ENCODE measurements around the gene SETBP1. TPM values are rescaled to one million over a fixed set of nuclear protein-coding genes. Genes with fewer than 3 reads are reported as not detected.

The SETBP1 gene
- total and polyA plus RNA-seq, 2 of the 13 experiments (the other 11 are each of a cell fraction or from before 2014, with no cell fraction given): 0.18 to 0.65 TPM

DNA sequence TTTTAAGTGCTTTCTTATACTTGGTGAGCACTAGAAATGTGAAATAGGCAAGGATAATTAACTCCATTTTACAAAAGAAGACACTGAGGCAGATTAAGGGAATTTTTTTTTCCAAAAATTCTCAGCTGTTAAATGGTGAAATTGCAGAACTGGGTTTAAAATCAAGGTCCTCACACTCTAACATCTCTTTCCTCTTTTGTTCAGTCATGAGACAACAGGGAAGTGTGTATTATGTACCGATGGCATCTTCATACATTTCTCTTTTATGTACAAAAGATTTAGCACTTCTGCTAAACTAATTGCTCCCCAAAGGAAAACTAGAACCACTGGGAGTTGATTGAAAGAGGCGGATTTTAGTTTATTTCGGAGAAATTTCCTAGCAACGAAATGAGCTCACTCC, 203.0 kb downstream of the SETBP1 start:
- no peaks in the 10 kb centered on the region for H3K4me1 ChIP-seq (ENCODE audit: insufficient read depth, low read length)
- no peak overlapping the region for H3K4me2 ChIP-seq (ENCODE audit: low read depth, low read length)
- H3K27me3 ChIP-seq (ENCODE audit: control insufficient read depth in 1 of 2, insufficient read depth in 2 of 2, low read length in 2 of 2): no peaks in the 10 kb centered on the region
- in situ Hi-C loops (cut with HindIII; ENCODE audit: extremely low pct_ligation_motif_present, low pct_unique_long_range_greater_than_20kb): no loop called here
- DNase-seq (ENCODE audit: low spot score): no peak
- no peak overlapping the region for H3K4me3 ChIP-seq (replicated peaks in 1 of 3; ENCODE audit: insufficient read depth in 1 of 3, low read depth in 2 of 3, low read length in 3 of 3)
- H3K79me2 ChIP-seq (ENCODE audit: insufficient read depth, low read length): no peaks in the 10 kb centered on the region
- no peak overlapping the region for H3K9ac ChIP-seq (ENCODE audit: insufficient read depth, low read depth, low read length)
- no peaks in the 10 kb centered on the region for H3K9me3 ChIP-seq (ENCODE audit: low read length)
- BruUV-seq (replicated peaks): no TSS peak
- H3K36me3 ChIP-seq (replicated peaks in 1 of 2; ENCODE audit: control insufficient read depth in 1 of 2, insufficient read depth in 2 of 2, low read length in 2 of 2): no peaks in the 10 kb centered on the region
- no peak overlapping the region for H2AFZ ChIP-seq (ENCODE audit: low read length)
- intact Hi-C loops (cut with micrococcal nuclease; ENCODE audit: unreplicated experiment): no loop called here
- WGBS (ENCODE audit: low lambda C conversion rate): 39% methylated on average over 4 of the region's 4 CpGs
- ChIA-PET CTCF (ENCODE audit: low intra/inter-chr PET ratio, low total read pairs) (no interaction called here), POLR2A (no interaction called here)
- no peak overlapping the region for H3K27ac ChIP-seq (ENCODE audit: extremely low read length, insufficient read depth, low read length)
- no peak for FAIRE-seq
- ATAC-seq: no peak
- TF ChIP-seq, protein P1, sequence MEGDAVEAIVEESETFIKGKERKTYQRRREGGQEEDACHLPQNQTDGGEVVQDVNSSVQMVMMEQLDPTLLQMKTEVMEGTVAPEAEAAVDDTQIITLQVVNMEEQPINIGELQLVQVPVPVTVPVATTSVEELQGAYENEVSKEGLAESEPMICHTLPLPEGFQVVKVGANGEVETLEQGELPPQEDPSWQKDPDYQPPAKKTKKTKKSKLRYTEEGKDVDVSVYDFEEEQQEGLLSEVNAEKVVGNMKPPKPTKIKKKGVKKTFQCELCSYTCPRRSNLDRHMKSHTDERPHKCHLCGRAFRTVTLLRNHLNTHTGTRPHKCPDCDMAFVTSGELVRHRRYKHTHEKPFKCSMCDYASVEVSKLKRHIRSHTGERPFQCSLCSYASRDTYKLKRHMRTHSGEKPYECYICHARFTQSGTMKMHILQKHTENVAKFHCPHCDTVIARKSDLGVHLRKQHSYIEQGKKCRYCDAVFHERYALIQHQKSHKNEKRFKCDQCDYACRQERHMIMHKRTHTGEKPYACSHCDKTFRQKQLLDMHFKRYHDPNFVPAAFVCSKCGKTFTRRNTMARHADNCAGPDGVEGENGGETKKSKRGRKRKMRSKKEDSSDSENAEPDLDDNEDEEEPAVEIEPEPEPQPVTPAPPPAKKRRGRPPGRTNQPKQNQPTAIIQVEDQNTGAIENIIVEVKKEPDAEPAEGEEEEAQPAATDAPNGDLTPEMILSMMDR (CRISPR knock-in tag; IDR thresholded peaks at IDR 0.05): no peak
- TF ChIP-seq ZNF33A (CRISPR knock-in tag; IDR thresholded peaks at IDR 0.05; ENCODE audit: borderline replicate concordance) (no peak), GPN1 (CRISPR knock-in tag; IDR thresholded peaks at IDR 0.05; ENCODE audit: borderline replicate concordance) (no peak)
- H4K20me1 ChIP-seq (ENCODE audit: insufficient read depth, low read length): no peaks in the 10 kb centered on the region

DNA sequence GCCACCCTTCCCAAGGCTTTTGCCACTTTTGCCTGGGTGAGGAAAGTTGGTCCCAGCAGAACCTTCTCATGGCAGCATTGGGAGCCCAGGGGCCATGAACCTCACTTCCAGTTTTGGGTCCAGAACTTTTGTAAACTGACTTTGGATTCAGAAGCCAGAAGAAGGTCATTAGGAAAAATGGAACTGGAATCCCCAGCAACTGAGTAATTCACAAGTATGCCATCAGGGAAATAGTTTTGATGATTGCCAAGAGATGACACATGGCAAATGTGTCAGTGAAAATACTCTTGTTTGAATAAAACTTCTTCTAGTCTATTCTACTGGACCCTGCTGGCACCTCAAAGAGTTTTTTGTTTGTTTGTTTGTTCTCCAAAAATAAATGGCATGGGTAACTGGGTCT, 203.7 kb downstream of the SETBP1 start:
- ChIA-PET CTCF (ENCODE audit: low intra/inter-chr PET ratio, low total read pairs) (no interaction called here), POLR2A (no interaction called here)
- Histone ChIP-seq H3K36me3 (replicated peaks in 1 of 2; ENCODE audit: control insufficient read depth in 1 of 2, insufficient read depth in 2 of 2, low read length in 2 of 2) (no peaks in the 10 kb centered on the region), H3K4me1 (ENCODE audit: insufficient read depth, low read length) (no peaks in the 10 kb centered on the region), H3K9ac (ENCODE audit: insufficient read depth, low read depth, low read length) (no peak overlapping the region), H3K4me3 (replicated peaks in 1 of 3; ENCODE audit: insufficient read depth in 1 of 3, low read depth in 2 of 3, low read length in 3 of 3) (no peak overlapping the region), H3K27me3 (ENCODE audit: control insufficient read depth in 1 of 2, insufficient read depth in 2 of 2, low read length in 2 of 2) (no peaks in the 10 kb centered on the region), H3K4me2 (ENCODE audit: low read depth, low read length) (no peak overlapping the region), H3K79me2 (ENCODE audit: insufficient read depth, low read length) (no peaks in the 10 kb centered on the region), H4K20me1 (ENCODE audit: insufficient read depth, low read length) (no peaks in the 10 kb centered on the region), H3K27ac (ENCODE audit: extremely low read length, insufficient read depth, low read length) (no peak overlapping the region), H3K9me3 (ENCODE audit: low read length) (no peaks in the 10 kb centered on the region), H2AFZ (ENCODE audit: low read length) (no peak overlapping the region)
- intact Hi-C loops (cut with micrococcal nuclease; ENCODE audit: unreplicated experiment): no loop called here
- TF ChIP-seq, protein P2, sequence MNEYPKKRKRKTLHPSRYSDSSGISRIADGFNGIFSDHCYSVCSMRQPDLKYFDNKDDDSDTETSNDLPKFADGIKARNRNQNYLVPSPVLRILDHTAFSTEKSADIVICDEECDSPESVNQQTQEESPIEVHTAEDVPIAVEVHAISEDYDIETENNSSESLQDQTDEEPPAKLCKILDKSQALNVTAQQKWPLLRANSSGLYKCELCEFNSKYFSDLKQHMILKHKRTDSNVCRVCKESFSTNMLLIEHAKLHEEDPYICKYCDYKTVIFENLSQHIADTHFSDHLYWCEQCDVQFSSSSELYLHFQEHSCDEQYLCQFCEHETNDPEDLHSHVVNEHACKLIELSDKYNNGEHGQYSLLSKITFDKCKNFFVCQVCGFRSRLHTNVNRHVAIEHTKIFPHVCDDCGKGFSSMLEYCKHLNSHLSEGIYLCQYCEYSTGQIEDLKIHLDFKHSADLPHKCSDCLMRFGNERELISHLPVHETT (CRISPR knock-in tag; conservative IDR thresholded peaks at IDR 0.05): no peak
- TF ChIP-seq ZNF24 (IDR thresholded peaks at IDR 0.05) (no peak), GTF3A (CRISPR knock-in tag; conservative IDR thresholded peaks at IDR 0.05) (no peak), CBFB (CRISPR knock-in tag; IDR thresholded peaks at IDR 0.05) (no peak), FOXM1 (CRISPR knock-in tag; IDR thresholded peaks at IDR 0.05) (no peak), ZNF468 (CRISPR knock-in tag; IDR thresholded peaks at IDR 0.05) (no peak), DPF2 (CRISPR knock-in tag; IDR thresholded peaks at IDR 0.05; ENCODE audit: borderline replicate concordance, low read depth) (no peak)
- TF ChIP-seq, protein P3, sequence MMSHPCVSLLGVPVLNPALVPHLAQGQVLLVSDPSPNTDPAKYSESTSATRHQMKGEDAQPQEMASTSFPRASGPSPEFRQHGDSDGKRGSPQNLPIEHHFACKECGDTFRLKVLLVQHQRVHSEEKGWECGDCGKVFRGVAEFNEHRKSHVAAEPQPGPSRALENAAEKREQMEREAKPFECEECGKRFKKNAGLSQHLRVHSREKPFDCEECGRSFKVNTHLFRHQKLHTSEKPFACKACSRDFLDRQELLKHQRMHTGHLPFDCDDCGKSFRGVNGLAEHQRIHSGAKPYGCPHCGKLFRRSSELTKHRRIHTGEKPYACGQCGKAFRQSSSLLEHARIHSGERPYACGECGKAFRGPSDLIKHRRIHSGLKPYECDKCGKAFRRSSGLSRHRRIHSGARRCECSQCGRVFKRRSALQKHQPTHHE (CRISPR knock-in tag; IDR thresholded peaks at IDR 0.05; ENCODE audit: borderline replicate concordance): no peak
- in situ Hi-C loops (cut with HindIII; ENCODE audit: extremely low pct_ligation_motif_present, low pct_unique_long_range_greater_than_20kb): no loop called here
- FAIRE-seq (no peak), DNase-seq (ENCODE audit: low spot score) (no peak), ATAC-seq (no peak)
- no TSS peak for BruUV-seq (replicated peaks)
